ENCODE measurements around the gene AASDH. TPM values are rescaled to one million over a fixed set of nuclear protein-coding genes. Genes with fewer than 3 reads are reported as not detected.

Gene AASDH
- total RNA-seq, 1 experiment from 2014 or later = 8.5 TPM

DNA sequence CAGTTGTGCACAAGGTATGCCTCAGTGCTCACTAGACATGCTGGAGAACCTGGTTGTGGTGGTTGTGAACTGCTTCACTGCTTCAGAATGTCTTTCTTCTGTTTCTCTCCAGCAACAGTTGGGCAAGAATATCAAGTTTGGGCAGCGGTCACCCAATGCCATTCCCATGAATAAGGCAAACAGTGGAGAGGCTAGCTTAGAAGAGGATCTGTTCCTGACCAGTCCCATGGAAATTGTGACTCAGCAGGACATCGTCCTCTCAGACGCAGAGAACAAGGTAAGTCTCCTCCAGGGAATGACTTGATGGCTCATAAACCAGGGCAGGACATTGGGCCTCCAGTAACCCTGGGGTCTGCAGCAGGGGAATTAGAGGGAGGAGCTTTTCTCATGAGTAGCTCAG lies 79.9 kb downstream of the AASDH start:
- TF ChIP-seq, protein P1, sequence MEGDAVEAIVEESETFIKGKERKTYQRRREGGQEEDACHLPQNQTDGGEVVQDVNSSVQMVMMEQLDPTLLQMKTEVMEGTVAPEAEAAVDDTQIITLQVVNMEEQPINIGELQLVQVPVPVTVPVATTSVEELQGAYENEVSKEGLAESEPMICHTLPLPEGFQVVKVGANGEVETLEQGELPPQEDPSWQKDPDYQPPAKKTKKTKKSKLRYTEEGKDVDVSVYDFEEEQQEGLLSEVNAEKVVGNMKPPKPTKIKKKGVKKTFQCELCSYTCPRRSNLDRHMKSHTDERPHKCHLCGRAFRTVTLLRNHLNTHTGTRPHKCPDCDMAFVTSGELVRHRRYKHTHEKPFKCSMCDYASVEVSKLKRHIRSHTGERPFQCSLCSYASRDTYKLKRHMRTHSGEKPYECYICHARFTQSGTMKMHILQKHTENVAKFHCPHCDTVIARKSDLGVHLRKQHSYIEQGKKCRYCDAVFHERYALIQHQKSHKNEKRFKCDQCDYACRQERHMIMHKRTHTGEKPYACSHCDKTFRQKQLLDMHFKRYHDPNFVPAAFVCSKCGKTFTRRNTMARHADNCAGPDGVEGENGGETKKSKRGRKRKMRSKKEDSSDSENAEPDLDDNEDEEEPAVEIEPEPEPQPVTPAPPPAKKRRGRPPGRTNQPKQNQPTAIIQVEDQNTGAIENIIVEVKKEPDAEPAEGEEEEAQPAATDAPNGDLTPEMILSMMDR (IDR thresholded peaks at IDR 0.05; ENCODE audit: unreplicated experiment) = no peak
- Mint-ChIP-seq H3K27ac (ENCODE audit: unreplicated experiment) (no peak overlapping the region), H3K4me3 (ENCODE audit: low read depth, unreplicated experiment) (no peak overlapping the region), H3K4me1 (ENCODE audit: low read depth, unreplicated experiment) (peaks cover 10% of the 10 kb centered on the region), H3K36me3 (ENCODE audit: insufficient read depth, unreplicated experiment) (no peaks in the 10 kb centered on the region), H3K9me3 (ENCODE audit: low read depth, unreplicated experiment) (no peaks in the 10 kb centered on the region), H3K27me3 (ENCODE audit: unreplicated experiment) (no peaks in the 10 kb centered on the region)
- intact Hi-C loops (cut with micrococcal nuclease; ENCODE audit: unreplicated experiment) = no loop called here
- no TSS peak for BruUV-seq (replicated peaks)
- CTCF ChIA-PET = no interaction called here
- no peak for DNase-seq

- peaks cover 10% of the 10 kb centered on the region for H3K4me1 Mint-ChIP-seq (ENCODE audit: low read depth, unreplicated experiment)
- no peak for DNase-seq
- TF ChIP-seq, protein P1 (IDR thresholded peaks at IDR 0.05; ENCODE audit: unreplicated experiment) = no peak
- CTCF ChIA-PET = no interaction called here
- no TSS peak for BruUV-seq (replicated peaks)
- no peaks in the 10 kb centered on the region for H3K27me3 Mint-ChIP-seq (ENCODE audit: unreplicated experiment)
- intact Hi-C loops (cut with micrococcal nuclease; ENCODE audit: unreplicated experiment) = no loop called here
- H3K36me3 Mint-ChIP-seq (ENCODE audit: insufficient read depth, unreplicated experiment) = no peaks in the 10 kb centered on the region
- H3K4me3 Mint-ChIP-seq (ENCODE audit: low read depth, unreplicated experiment) = no peak overlapping the region
- no peaks in the 10 kb centered on the region for H3K9me3 Mint-ChIP-seq (ENCODE audit: low read depth, unreplicated experiment)
- no peak overlapping the region for H3K27ac Mint-ChIP-seq (ENCODE audit: unreplicated experiment)
Observed at GRCh38 chr4:56305390-56305789, 81.9 kb downstream of the AASDH start.

DNA sequence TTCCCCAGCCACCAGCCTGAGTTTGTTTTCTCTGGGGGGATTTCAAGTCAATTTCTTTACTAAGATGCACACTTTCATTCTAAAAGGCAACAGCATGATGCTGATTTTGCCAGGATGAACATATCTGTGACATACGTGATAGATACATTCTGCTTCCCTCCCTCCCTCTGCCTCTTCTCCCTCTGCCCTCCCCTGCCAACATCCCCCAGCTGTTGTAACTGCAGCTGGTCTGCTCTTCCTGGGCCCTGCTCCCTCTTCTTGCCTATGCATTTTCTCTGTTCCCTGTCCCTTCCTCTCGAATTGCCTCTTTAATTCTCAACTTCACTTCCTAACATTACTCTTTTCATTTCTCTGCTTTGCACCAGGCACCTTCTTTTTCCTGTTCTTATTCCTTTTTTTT lies 83.4 kb downstream of the AASDH start:
- Mint-ChIP-seq H3K27ac (ENCODE audit: unreplicated experiment) (no peak overlapping the region), H3K4me3 (ENCODE audit: low read depth, unreplicated experiment) (no peak overlapping the region), H3K36me3 (ENCODE audit: insufficient read depth, unreplicated experiment) (no peaks in the 10 kb centered on the region), H3K27me3 (ENCODE audit: unreplicated experiment) (no peaks in the 10 kb centered on the region), H3K9me3 (ENCODE audit: low read depth, unreplicated experiment) (no peaks in the 10 kb centered on the region), H3K4me1 (ENCODE audit: low read depth, unreplicated experiment) (peaks cover 10% of the 10 kb centered on the region)
- intact Hi-C loops (cut with micrococcal nuclease; ENCODE audit: unreplicated experiment) = no loop called here
- no peak for DNase-seq
- CTCF ChIA-PET = no interaction called here
- no TSS peak for BruUV-seq (replicated peaks)
- TF ChIP-seq, protein P1 (IDR thresholded peaks at IDR 0.05; ENCODE audit: unreplicated experiment) = no peak

DNA sequence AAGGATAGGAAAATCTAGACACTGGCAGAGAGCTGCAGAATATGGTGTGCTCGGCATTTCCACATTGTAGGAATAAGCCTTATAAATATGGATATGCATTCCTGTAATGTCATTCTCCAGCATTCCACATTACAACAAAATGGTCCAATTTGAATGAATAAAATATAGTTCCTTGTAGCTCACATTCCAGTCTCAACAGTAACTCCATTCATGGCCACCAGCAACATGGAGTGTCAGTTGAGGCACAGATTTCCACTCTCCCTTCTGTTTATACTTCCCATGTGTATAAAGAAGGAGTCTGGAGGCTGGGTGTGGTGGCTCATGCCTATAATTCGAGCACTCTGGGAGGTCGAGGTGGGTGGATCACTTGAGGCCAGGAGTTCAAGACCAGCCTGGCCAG lies 84.5 kb downstream of the AASDH start:
- no peaks in the 10 kb centered on the region for H3K9me3 Mint-ChIP-seq (ENCODE audit: low read depth, unreplicated experiment)
- CTCF ChIA-PET = no interaction called here
- TF ChIP-seq, protein P1 (IDR thresholded peaks at IDR 0.05; ENCODE audit: unreplicated experiment) = no peak
- no peaks in the 10 kb centered on the region for H3K27me3 Mint-ChIP-seq (ENCODE audit: unreplicated experiment)
- H3K36me3 Mint-ChIP-seq (ENCODE audit: insufficient read depth, unreplicated experiment) = no peaks in the 10 kb centered on the region
- H3K4me3 Mint-ChIP-seq (ENCODE audit: low read depth, unreplicated experiment) = no peak overlapping the region
- no peak for DNase-seq
- intact Hi-C loops (cut with micrococcal nuclease; ENCODE audit: unreplicated experiment) = no loop called here
- H3K4me1 Mint-ChIP-seq (ENCODE audit: low read depth, unreplicated experiment) = peaks cover 10% of the 10 kb centered on the region
- no TSS peak for BruUV-seq (replicated peaks)
- H3K27ac Mint-ChIP-seq (ENCODE audit: unreplicated experiment) = no peak overlapping the region

Measured in Calu3 (cell line).